Stimulated activated CD4-positive, alpha-beta T cell treated with anti-CD3 and anti-CD28 coated beads, Interleukin-1b, Interleukin-23, amount 100 ng/mL, for 4 hours (primary cell): ENCODE measurements around the gene RAB6A.
A peak's percentile ranks its signal among the peaks of the same experiment; 100 is the strongest.

Source experiments
- DNase-seq, 2 donors: peaks; one replicate each; pipeline ENCODE4 v3.0.0-alpha.2; 2020; ENCODE audit warnings: low read depth in 2 of 2

The RAB6A gene

DNA sequence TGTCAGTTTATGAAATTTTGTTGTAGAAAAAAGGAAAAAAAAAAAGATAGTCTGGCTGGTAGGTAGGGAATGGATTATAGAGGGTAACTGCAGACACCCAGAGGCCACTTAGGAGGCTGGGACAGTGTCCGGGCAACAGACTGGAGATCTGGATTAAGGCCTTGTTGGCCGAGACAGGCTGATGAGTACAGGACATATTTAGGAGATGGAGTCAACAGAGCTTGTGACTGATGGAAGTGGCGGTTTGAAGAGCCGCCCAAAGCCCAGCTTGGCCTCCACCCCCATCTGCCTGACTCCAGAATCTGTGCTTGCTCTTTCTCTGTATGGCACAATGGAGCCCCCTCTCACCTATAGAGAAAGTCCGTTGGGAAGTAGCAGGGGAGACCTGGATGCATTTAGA lies 106.9 kb downstream of the RAB6A start:
- no peak for DNase-seq

- DNase-seq = no peak
Measured at GRCh38 chr11:73652856-73653559, 107.9 kb downstream of the RAB6A start.

DNA sequence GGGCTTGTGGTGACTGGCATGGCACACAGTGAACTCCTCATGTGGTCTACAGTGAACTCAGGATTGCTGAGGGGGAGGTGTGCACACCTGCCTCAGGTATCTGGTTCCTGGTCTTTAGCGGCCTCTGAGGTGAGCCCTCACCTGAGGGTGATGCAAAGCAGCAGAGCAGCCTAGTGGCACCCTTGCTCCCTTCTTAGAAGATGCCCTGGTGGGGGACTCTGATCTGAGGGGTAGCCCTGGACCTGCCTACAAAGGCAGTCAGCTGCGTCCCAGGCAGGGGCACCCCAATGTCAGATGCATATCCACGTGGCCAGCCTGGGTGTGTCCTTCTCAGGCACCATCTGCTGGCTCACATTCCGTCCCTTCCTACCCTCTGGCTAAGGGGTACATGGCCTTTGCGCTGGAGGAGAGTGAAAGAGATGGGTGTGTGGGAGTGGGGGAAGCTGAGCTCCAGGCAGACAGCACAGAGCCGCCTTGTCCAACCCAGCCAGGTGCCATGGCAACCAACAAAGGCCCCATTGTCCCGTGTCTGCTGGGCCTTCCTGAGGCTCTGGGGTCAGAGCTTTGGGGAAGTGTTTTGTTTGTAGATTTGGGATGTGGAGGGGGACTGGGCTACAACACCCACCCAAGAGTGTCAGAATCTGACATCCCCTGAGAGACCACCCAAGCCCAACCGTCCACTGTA lies 108.7 kb downstream of the RAB6A start:
- no peak for DNase-seq

DNA sequence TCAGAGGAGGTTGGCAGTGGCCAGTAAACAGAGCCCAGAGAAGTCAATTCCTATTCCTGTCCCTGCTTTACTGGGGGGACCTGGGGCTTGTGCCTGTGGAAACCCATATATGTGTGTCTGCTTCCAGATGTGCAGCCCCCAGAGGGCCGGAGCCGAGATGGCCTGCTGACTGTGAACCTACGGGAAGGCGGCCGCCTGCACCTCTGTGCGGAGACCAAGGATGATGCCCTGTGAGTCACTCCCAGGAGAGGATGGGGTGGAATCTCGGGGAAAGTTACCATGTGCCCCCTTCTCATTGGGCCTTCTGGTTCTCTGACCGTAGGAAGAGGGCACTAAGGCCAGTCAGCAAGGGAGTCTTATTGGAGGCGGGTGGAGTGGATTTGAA lies 109.2 kb downstream of the RAB6A start:
- DNase-seq = no peak

GRCh38 chr11:73651252-73651651 lies 109.6 kb downstream of the RAB6A start:
- DNase-seq = no peak

DNA sequence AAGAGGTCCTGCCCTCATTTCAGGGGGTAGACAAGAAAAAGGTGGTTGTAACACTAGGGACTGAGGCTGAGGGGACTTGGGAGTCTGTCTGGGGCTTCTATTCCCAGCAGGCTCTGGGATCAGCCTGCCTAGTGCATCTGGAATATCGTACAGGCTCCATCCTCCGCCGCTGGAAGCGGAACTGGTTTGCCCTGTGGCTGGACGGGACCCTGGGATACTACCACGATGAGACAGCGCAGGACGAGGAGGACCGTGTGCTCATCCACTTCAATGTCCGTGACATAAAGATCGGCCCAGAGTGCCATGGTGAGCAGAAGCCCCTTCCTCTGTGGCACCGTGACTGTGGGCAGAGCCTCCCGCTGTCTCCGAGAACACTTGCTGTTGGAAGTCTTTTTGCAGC lies 110.5 kb downstream of the RAB6A start:
- DNase-seq = no peak

DNA sequence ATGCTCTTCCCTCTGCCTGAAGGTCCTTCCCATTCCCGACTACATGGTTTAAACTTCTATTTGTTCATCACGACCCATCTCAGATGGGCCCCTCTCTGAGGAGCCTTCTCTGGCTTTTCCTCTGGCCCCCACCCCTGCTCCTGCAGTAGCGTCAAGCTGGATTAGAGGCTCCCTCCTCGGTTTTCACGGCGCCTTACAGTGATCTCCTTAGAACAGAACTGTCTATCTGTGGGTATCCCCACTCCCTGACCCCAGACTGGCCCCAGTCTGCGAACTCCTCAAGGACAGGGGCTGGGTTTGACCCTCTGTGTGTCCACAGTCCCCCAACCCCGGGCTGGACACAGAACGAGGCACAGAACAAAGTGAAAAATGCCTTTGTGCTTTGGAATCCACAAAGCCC lies 111.7 kb downstream of the RAB6A start:
- no peak for DNase-seq

GRCh38 chr11:73648571-73649046 lies 112.3 kb downstream of the RAB6A start:
- DNase-seq = no peak

- DNase-seq = no peak
Measured at GRCh38 chr11:73648121-73648520, 112.8 kb downstream of the RAB6A start.

DNA sequence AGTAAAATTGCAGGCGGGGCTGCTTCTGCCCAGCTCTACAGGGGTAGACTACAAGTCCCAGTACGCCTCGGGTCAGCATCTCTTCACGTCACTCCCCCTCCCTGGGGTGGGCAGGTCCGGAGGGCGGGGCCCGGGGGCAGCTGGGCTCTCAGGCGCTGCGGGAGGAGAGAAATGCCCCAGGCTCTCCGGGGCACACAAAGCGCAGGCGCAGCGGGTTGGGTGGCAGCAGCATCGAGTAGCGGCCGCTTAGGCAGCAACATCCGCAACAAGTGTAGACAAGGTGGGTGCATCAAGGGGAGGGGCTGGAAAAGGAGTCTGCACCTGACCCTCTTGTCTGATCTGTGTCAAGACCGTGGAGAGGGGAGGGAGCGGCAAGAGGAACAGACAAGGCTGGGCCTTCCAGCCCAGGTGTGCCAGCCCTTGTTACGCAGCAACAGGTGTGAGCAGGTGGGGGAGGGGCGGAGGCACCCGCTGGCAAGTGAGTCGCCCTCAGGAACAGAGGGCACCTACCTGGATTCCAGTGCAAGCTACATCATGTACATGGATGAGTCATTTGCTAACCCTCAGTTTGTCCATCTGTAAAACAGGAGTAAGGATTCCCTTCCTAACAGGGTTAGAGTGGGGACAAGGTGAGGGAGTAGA lies 113.3 kb downstream of the RAB6A start:
- DNase-seq = peak; percentile 81 to 88

DNA sequence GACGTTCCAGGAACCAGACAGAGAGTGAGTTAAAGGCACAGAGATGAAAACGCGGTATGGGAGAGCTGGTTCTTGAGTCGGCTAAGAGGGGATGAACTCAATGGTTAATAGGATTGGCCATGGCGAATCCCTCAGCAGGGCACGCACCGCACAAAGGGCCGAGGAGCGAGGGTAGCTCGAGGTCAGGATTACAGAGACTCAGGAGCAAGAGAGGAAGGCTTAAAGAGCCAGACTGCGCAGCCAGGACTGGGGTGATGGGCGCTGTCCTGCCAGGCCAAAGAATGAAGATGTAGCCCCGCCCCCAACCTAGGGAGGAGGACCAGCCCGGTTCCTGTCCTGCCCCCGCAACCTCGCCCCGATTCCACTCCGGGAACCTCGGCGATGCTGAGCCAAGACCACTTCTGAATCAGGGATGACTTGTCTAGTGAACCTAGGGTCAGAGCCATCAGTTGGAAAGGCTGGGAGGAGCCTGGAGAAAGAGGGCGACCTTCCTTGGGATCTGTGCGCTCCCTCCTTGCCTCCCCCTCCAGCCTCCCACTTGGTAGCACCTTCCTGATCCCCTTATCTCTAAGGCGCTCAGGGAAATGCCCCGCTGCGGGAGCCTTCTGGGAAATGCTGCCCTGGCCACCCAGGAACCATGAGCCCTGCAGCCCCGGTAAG lies 114.8 kb downstream of the RAB6A start, which contains the start of gene PLEKHB1:
Gene PLEKHB1, plus strand, starts transcription at position 610 of the 660 bp plus-strand sequence. Its CDS starts 28 bp downstream, at position 638.
- no peak for DNase-seq

DNA sequence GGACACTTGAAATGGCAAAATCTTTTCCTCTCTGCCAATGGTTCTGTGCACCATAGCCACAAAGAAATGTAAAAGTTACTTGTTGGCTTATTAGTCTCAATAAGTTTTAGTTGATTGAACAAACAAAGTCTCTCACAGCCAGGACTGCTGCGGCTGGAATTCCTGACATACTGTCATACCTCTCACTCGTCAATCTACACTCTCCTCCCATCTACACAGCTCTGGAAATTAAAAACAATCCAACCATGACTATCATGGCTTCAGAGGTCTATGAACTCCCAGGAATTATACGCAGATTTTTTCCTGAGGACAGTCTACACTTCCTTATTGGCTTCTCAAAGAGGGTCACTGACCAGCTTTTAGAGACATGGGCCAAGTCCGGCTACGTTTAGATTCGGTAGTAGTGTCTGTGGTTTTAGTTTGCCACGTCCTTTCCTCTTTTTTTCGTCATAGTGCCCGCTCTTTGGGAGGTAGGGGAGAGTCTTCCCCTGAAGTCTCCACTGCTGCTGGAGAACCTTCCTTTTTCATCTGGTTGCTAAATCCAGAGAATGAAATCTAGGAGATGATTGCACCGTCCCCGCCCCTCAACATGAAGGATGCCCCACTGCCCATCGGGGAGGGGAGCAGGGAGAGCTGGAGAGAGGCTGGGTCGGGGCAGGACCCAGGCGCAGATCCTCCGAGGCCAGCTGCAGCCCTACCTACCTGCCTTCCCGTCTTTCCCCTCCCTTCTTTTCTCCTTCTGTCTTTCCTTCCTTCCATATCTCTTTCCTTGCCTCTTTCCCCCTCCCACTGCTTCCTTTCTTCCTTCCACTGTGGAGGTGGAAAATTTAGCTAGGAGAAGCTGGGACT lies 115.5 kb downstream of the RAB6A start:
- no peak for DNase-seq

DNA sequence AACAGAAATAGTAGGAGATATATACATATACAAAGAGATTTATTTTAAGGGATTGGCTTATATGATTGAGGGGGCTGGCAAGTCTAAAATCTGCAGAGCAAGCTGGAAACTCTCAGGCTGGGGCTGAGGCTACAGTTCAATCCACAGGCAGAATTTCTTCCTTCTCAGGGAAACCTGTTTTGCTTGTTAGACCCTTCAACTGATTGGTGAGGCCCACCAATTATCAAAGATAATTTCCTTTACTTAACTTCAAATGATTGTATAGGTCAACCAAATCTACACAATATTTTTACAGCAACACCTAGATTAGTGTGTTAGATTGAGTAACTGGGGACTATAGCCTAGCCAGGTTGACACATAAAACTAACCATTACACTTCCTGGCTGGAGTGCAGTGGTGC lies 119.2 kb downstream of the RAB6A start:
- no peak for DNase-seq

GRCh38 chr11:73640592-73640991 lies 120.3 kb downstream of the RAB6A start:
- no peak for DNase-seq

DNA sequence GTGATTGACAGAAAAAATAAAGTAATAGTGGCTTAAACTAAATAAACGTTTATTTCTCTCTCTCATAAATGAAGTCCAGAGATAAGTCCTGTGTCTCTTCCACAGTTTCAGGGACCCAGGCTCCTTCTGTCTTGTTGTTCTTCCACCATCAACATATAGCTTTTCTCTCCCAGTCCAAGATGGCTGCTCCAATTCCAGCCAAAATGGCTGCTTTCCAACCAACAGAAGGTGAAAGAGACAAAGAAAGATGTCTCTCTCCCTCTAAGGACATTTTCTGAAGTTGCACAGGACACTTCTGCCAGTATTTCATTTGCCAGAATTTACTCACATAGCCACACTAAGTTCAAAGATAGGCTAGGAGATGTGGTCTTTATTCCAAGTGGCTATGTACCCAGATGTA lies 123.9 kb downstream of the RAB6A start:
- DNase-seq = no peak

GRCh38 chr11:73636249-73636648 lies 124.6 kb downstream of the RAB6A start:
- no peak for DNase-seq

DNA sequence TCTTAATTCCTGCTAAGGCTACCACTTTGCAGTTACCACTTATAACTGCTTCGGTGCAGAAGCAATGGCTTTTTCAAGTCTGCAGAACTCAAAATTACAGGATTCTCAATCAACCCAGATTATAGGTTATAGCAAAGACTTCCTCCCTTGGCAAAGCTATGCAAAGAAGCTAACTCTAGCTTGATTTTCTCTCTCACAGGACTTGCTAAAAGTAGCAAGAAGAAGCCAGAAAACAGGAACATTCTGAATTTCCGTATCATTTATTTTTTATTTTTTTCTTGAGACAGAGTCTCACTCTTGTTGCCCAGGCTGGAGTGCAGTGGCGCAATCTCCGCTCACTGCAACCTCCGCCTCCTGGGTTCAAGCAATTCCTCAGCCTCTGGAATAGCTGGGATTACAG lies 125.2 kb downstream of the RAB6A start:
- no peak for DNase-seq

DNA sequence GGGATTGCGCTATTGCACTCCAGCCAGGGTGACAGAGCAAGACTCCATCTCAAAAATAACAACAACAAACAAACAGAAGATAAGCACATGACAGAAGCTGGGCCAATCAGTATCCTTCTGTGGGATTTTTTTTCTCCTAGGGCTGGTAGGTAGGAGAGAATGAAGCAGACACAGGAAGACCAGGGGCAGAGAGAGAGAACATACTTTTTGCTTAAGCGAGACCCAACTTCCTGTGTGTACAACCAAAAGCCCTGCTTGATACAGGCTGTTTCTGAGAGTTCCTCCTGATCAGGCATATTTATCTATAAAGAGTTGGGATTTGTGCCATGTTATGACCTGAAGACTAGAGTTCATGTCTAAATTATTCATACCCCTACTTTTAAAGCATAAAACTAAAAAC lies 126.9 kb downstream of the RAB6A start:
- no peak for DNase-seq

- DNase-seq = no peak
Measured at GRCh38 chr11:73632996-73633395, 127.9 kb downstream of the RAB6A start.

DNA sequence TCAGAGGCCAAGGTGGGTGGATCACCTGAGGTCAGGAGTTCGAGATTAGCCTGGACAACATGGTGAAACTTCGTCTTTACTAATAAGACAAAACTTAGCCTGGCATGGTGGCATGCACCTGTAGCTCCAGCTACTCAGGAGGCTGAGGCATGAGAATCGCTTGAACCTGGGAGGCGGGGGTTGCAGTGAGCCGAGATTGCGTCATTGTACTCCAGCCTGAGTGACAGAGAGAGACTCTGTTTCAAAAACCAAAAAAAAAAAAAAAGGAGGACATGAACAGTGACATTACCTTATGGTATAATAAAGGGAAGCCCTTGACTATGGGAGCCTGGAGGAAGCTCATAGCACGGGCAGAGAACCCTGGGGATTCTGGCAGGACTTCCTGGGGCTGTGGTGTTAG lies 131.0 kb downstream of the RAB6A start:
- DNase-seq = no peak

DNA sequence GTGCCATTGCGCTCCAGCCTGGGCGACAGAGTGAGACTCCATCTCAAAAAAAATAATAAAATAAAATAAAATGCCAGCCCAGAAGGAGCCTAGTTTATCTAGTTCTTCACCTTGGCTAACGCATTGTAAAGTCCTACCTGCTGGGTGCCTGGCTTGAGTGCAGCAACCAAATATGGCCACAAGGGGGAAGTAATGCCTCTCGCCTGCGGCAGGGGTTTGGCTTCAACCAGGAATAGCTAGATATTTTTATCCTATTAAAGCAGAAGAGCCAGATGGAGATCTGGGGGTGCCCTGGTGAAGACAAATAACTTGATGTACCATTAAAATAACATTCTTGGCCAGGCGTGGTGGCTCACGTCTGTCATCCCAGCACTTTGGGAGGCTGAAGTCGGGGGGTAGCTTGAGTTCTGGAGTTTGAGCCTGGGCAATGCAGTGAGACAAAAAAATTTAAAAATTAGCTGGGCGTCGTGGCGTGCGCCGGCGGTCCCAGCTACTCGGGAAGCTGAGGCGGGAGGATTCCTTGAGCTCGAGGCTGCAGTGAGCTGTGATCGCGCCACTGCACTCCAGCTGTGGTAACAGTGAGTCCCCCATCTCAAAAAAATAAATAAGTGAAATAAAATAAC lies 135.1 kb downstream of the RAB6A start:
- peak; percentile 55 to 65 for DNase-seq
